Measurements from ENCODE around the gene SPRYD4. TPM values are rescaled to one million over a fixed set of nuclear protein-coding genes. Genes with fewer than 3 reads are reported as not detected.

Gene SPRYD4
- polyA plus RNA-seq, 1 donor (not counting 4 experiments of a cell fraction or from before 2014, with no cell fraction given), result 3.1 TPM

GRCh38 chr12:56477521-56478225, 9.3 kb downstream of the SPRYD4 start:
- peaks cover 4% of the 10 kb centered on the region for H3K4me1 ChIP-seq (ENCODE audit: control insufficient read depth, extremely low read depth, insufficient read depth, low read length)
- DNase-seq (ENCODE audit: low read depth, low spot score), result no peak
- dilution Hi-C loops (cut with MboI; ENCODE audit: extremely low pct_ligation_motif_present, low sequenced_read_pairs), result no loop called here

GRCh38 chr12:56479625-56480024, 11.2 kb downstream of the SPRYD4 start:
- Histone ChIP-seq H3K4me2 (ENCODE audit: control insufficient read depth, extremely low read depth, insufficient read depth, low read depth, low read length) (no peak overlapping the region), H3K27ac (ENCODE audit: control insufficient read depth, insufficient read depth, low read length) (no peak overlapping the region), H3K9me3 (ENCODE audit: control insufficient read depth, low read depth, low read length) (no peaks in the 10 kb centered on the region), H3K79me2 (ENCODE audit: control insufficient read depth, insufficient read depth, low read length) (no peaks in the 10 kb centered on the region), H3K9ac (ENCODE audit: control insufficient read depth, extremely low read depth, insufficient read depth, low read length) (no peak overlapping the region), H2AFZ (ENCODE audit: control insufficient read depth, low read length) (no peak overlapping the region), H3K27me3 (ENCODE audit: control insufficient read depth, extremely low read depth, insufficient read depth, low read length) (no peaks in the 10 kb centered on the region), H3K9me1 (ENCODE audit: control insufficient read depth, extremely low read depth, insufficient read depth, low read length) (no peaks in the 10 kb centered on the region), H4K20me1 (ENCODE audit: control insufficient read depth, extremely low read depth, insufficient read depth, low read length) (no peaks in the 10 kb centered on the region), H3K4me3 (ENCODE audit: control insufficient read depth in 2 of 3, extremely low read depth in 1 of 3, insufficient read depth in 2 of 3, low read depth in 1 of 3, low read length in 3 of 3) (no peak overlapping the region), H3K4me1 (ENCODE audit: control insufficient read depth, extremely low read depth, insufficient read depth, low read length) (peaks cover 4% of the 10 kb centered on the region), H3K36me3 (ENCODE audit: control insufficient read depth in 2 of 2, extremely low read depth in 1 of 2, insufficient read depth in 2 of 2, low read length in 2 of 2) (no peaks in the 10 kb centered on the region)
- DNase-seq (ENCODE audit: low read depth, low spot score) (no peak), FAIRE-seq (no peak)
- TF ChIP-seq CTCF (optimal IDR thresholded peaks at IDR 0.05 in 1 of 3, IDR thresholded peaks at IDR 0.05 in 1 of 3, conservative IDR thresholded peaks at IDR 0.05 in 1 of 3; ENCODE audit: extremely low read depth in 1 of 3, insufficient read depth in 2 of 3, low read length in 3 of 3) (no peak), EZH2 (IDR thresholded peaks at IDR 0.05; ENCODE audit: low read length) (no peak)
- dilution Hi-C loops (cut with MboI; ENCODE audit: extremely low pct_ligation_motif_present, low sequenced_read_pairs), result no loop called here

More at GRCh38 chr12:56477521-56478225, 9.3 kb downstream of the SPRYD4 start:
- Histone ChIP-seq H3K9me1 (ENCODE audit: control insufficient read depth, extremely low read depth, insufficient read depth, low read length) (no peaks in the 10 kb centered on the region), H3K9me3 (ENCODE audit: control insufficient read depth, low read depth, low read length) (no peaks in the 10 kb centered on the region), H3K79me2 (ENCODE audit: control insufficient read depth, insufficient read depth, low read length) (no peaks in the 10 kb centered on the region), H3K27me3 (ENCODE audit: control insufficient read depth, extremely low read depth, insufficient read depth, low read length) (no peaks in the 10 kb centered on the region), H3K4me2 (ENCODE audit: control insufficient read depth, extremely low read depth, insufficient read depth, low read depth, low read length) (no peak overlapping the region), H3K36me3 (ENCODE audit: control insufficient read depth in 2 of 2, extremely low read depth in 1 of 2, insufficient read depth in 2 of 2, low read length in 2 of 2) (peaks cover 0 to under 1% of the 10 kb centered on the region in 2 experiments), H2AFZ (ENCODE audit: control insufficient read depth, low read length) (no peak overlapping the region), H3K4me3 (ENCODE audit: control insufficient read depth in 2 of 3, extremely low read depth in 1 of 3, insufficient read depth in 2 of 3, low read depth in 1 of 3, low read length in 3 of 3) (no peak overlapping the region), H3K27ac (ENCODE audit: control insufficient read depth, insufficient read depth, low read length) (no peak overlapping the region), H3K9ac (ENCODE audit: control insufficient read depth, extremely low read depth, insufficient read depth, low read length) (no peak overlapping the region), H4K20me1 (ENCODE audit: control insufficient read depth, extremely low read depth, insufficient read depth, low read length) (no peaks in the 10 kb centered on the region)
- TF ChIP-seq EZH2 (IDR thresholded peaks at IDR 0.05; ENCODE audit: low read length) (no peak), CTCF (optimal IDR thresholded peaks at IDR 0.05 in 1 of 3, IDR thresholded peaks at IDR 0.05 in 1 of 3, conservative IDR thresholded peaks at IDR 0.05 in 1 of 3; ENCODE audit: extremely low read depth in 1 of 3, insufficient read depth in 2 of 3, low read length in 3 of 3) (no peak)
- no peak for FAIRE-seq

Data from keratinocyte (primary cell).